Panc1 (cell line): ENCODE measurements around the gene ACTR3. TPM values are rescaled to one million over a fixed set of nuclear protein-coding genes. Genes with fewer than 3 reads are reported as not detected.

ENCODE experiments used
- ATAC-seq: fragments of 200-7000 bp; cut with Tn5 transposase; 2 replicates; pipeline ENCODE4 v1.9.1; 2020; ENCODE audit warnings: mild to moderate bottlenecking, moderate library complexity
- BruUV-seq: library from RNA; stranded (reverse); fragments of 400-500 nt; replicated peaks from 2 replicates; lab custom pipeline; 2021; lab: Mats Ljungman, UMichigan
- CTCF ChIA-PET: fragments of 300-600 bp; sonication (Branson Sonifier 250); formaldehyde crosslinking; loops from one replicate; lab custom pipeline; 2022; ENCODE audit warnings: antibody characterized with exemption; lab: Charles Lee
- POLR2A ChIA-PET: fragments of 300-600 bp; sonication (Branson Sonifier 250); formaldehyde crosslinking; loops from one replicate; lab custom pipeline; 2022; ENCODE audit warnings: antibody characterized with exemption; lab: Charles Lee
- DNase-seq: peaks from one replicate; pipeline ENCODE4 v3.0.0-alpha.2; 2010; ENCODE audit warnings: low read depth, low spot score
- H3K27ac ChIP-seq: 2 replicates; pipeline ENCODE4 v1.5.1; 2011; ENCODE audit warnings: mild to moderate bottlenecking, low read length, inconsistent platforms
- H3K27me3 ChIP-seq: fragments of 200-500 bp; sonication (Bioruptor generic); 2 replicates; pipeline ENCODE4 v1.6.0; 2014; ENCODE audit warnings: low read length, inconsistent platforms; ENCODE audit not compliant: control insufficient read depth, insufficient read depth
- H3K36me3 ChIP-seq: fragments of 200-500 bp; sonication (Bioruptor generic); 2 replicates; pipeline ENCODE4 v1.5.1; 2014; ENCODE audit warnings: inconsistent platforms, mild to moderate bottlenecking, low read length, moderate library complexity; ENCODE audit not compliant: control insufficient read depth, insufficient read depth
- H3K4me1 ChIP-seq: 2 replicates; pipeline ENCODE4 v1.5.1; 2011; ENCODE audit warnings: inconsistent platforms, mild to moderate bottlenecking, low read length, moderate library complexity; ENCODE audit not compliant: control insufficient read depth, insufficient read depth
- H3K4me3 ChIP-seq, 2 experiments: 2 replicates each; pipeline ENCODE4 v1.5.1; 2011 to 2012; ENCODE audit warnings: low read depth in 2 of 2, low read length in 2 of 2, mild to moderate bottlenecking in 2 of 2, inconsistent platforms in 1 of 2, moderate library complexity in 1 of 2
- H3K9me3 ChIP-seq: fragments of 200-500 bp; sonication (Bioruptor generic); 2 replicates; pipeline ENCODE4 v1.5.1; 2014; ENCODE audit warnings: low read depth, mild to moderate bottlenecking, inconsistent platforms, low read length, moderate library complexity; ENCODE audit not compliant: control insufficient read depth, insufficient read depth
- POLR2AphosphoS5 ChIP-seq: IDR thresholded peaks from 2 replicates; pipeline ENCODE4 v1.6.1; 2012; ENCODE audit warnings: mild to moderate bottlenecking, low read depth, low read length, moderate library complexity
- SIN3A ChIP-seq: IDR thresholded peaks from 2 replicates; pipeline ENCODE4 v1.6.1; 2012; ENCODE audit warnings: low read depth, mild to moderate bottlenecking, low read length, moderate library complexity, borderline replicate concordance; ENCODE audit not compliant: insufficient read depth
- TCF7L2 ChIP-seq: IDR thresholded peaks from 2 replicates; pipeline ENCODE4 v1.6.1; 2011; ENCODE audit warnings: mild to moderate bottlenecking, low read depth, low read length, inconsistent platforms
- in situ Hi-C: cut with HindIII; loops from 2 replicates; pipeline ENCODE4 v1.10.0; 2016; ENCODE audit warnings: low sequenced_read_pairs, low pct_unique_long_range_greater_than_20kb
- intact Hi-C: fragments of 100-400 bp; cut with micrococcal nuclease; formaldehyde crosslinking; loops from one replicate; pipeline ENCODE4 v1.10.0; 2022; ENCODE audit not compliant: unreplicated experiment
- total RNA-seq: library from RNA; stranded (reverse); gene quantifications from one replicate; pipeline ENCODE4 v1.2.1, GENCODE V29; 2021; ENCODE audit not compliant: unreplicated experiment
- TF ChIP-seq, protein P1 (sequence below), 2 experiments: IDR thresholded peaks; 2 replicates each; pipeline ENCODE4 v1.6.1; 2011 to 2012; ENCODE audit warnings: low read depth in 2 of 2, control low read depth in 1 of 2, low read length in 1 of 2, mild to moderate bottlenecking in 1 of 2, moderate library complexity in 1 of 2; ENCODE audit not compliant: insufficient read depth in 1 of 2
- TF ChIP-seq, protein P2 (sequence below): fragments of 450-650 bp; IDR thresholded peaks from 2 replicates; pipeline ENCODE4 v1.5.1; 2017; ENCODE audit warnings: mild to moderate bottlenecking

Gene ACTR3
- total RNA-seq, 1 experiment from 2014 or later = 347 TPM

DNA sequence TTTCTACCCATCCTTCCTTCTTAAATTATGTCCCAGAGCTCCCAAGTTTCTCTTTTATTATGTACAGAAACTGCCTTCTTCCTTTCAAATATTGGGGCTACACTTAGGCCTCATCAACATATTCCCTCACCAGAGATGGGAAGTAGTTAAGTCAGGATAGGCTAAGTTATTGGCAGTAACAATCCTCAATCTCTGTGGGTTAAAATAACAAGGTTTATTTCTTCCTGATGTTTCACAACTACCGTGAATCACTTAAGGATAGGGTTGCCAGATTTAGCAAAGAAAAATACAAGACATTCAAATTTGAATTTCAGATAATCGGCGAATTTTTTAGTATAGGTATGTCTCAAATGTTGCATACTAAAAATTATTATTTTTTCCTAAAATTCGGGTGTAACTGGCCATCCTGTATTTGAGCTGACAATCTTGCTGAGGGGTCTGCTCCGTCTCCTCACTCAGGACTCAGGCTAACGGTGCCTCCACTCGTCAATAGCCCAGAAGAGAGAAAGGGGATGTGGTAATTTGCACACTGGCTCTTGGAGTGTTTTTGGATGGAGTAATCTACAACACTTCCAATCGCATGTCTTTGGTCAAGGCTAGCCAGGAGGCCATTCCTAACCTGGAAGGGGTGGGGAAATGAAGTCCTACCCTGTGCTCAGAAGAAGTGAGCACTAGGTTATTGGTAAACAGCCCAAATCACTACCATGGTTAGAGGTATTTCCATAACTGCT, 91.7 kb downstream of the ACTR3 start:
- peaks cover 14% of the 10 kb centered on the region for H3K4me1 ChIP-seq
- TF ChIP-seq, protein P1, sequence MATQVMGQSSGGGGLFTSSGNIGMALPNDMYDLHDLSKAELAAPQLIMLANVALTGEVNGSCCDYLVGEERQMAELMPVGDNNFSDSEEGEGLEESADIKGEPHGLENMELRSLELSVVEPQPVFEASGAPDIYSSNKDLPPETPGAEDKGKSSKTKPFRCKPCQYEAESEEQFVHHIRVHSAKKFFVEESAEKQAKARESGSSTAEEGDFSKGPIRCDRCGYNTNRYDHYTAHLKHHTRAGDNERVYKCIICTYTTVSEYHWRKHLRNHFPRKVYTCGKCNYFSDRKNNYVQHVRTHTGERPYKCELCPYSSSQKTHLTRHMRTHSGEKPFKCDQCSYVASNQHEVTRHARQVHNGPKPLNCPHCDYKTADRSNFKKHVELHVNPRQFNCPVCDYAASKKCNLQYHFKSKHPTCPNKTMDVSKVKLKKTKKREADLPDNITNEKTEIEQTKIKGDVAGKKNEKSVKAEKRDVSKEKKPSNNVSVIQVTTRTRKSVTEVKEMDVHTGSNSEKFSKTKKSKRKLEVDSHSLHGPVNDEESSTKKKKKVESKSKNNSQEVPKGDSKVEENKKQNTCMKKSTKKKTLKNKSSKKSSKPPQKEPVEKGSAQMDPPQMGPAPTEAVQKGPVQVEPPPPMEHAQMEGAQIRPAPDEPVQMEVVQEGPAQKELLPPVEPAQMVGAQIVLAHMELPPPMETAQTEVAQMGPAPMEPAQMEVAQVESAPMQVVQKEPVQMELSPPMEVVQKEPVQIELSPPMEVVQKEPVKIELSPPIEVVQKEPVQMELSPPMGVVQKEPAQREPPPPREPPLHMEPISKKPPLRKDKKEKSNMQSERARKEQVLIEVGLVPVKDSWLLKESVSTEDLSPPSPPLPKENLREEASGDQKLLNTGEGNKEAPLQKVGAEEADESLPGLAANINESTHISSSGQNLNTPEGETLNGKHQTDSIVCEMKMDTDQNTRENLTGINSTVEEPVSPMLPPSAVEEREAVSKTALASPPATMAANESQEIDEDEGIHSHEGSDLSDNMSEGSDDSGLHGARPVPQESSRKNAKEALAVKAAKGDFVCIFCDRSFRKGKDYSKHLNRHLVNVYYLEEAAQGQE (IDR thresholded peaks at IDR 0.05; ENCODE audit: insufficient read depth in 1 of 2, low read depth in 2 of 2, low read length in 1 of 2) = no peak
- TF ChIP-seq TCF7L2 (no peak), SIN3A (no peak), POLR2AphosphoS5 (no peak)
- TF ChIP-seq, protein P2, sequence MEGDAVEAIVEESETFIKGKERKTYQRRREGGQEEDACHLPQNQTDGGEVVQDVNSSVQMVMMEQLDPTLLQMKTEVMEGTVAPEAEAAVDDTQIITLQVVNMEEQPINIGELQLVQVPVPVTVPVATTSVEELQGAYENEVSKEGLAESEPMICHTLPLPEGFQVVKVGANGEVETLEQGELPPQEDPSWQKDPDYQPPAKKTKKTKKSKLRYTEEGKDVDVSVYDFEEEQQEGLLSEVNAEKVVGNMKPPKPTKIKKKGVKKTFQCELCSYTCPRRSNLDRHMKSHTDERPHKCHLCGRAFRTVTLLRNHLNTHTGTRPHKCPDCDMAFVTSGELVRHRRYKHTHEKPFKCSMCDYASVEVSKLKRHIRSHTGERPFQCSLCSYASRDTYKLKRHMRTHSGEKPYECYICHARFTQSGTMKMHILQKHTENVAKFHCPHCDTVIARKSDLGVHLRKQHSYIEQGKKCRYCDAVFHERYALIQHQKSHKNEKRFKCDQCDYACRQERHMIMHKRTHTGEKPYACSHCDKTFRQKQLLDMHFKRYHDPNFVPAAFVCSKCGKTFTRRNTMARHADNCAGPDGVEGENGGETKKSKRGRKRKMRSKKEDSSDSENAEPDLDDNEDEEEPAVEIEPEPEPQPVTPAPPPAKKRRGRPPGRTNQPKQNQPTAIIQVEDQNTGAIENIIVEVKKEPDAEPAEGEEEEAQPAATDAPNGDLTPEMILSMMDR = no peak
- BruUV-seq = no TSS peak
- H3K27ac ChIP-seq = no peak overlapping the region
- H3K4me3 ChIP-seq = no peak overlapping the region
- ChIA-PET POLR2A (no interaction called here), CTCF (interaction anchor here (0.6 kb wide), 1 partner anchor 200 kb away, joined by 3 read pairs; no protein-coding TSS in a partner anchor)
- no peaks in the 10 kb centered on the region for H3K36me3 ChIP-seq
- H3K9me3 ChIP-seq = no peaks in the 10 kb centered on the region
- no peak for DNase-seq
- no peaks in the 10 kb centered on the region for H3K27me3 ChIP-seq
- in situ Hi-C loops (no loop called here), intact Hi-C loops (no loop called here)
- no peak for ATAC-seq

DNA sequence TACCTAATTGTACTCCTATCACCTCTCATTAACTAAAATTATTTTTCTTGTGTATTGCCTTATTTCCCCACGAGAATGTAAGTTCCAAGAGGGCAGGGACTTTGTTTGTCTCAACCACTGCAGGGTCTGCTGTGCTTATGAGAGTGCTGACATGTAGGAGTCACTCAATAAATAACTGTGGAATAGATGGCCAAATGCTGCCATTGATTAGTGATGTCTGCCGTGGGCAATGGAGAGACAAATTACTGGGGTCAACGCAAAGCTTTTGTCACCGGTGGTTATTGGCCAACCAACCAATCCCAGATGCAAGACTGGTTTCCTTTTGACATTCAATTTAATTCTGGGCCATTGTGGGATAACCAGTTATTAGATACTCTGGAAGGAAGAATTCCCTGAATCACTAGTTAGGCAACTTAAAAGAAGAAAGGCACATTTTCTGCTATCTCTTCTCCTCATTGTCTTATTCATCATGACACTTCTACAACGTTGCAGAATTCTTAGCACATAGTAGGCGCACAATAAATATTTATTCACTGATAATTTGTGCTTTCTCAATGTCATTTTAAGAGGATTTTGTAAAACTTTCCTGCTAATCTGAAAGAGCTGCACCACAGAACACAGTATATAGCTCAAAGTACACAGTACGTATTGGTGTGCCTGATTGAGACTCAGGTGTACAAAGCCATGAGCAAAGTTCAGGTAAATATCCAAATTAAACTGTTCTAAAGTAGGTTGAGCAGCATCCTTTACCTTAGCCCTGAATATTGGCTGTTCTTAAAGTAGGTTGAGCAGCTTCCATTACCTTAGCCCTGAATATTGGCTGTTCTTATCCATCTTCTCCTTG, 95.9 kb downstream of the ACTR3 start:
- BruUV-seq = no TSS peak
- H3K4me1 ChIP-seq = no peaks in the 10 kb centered on the region
- no peak overlapping the region for H3K27ac ChIP-seq
- in situ Hi-C loops = no loop called here
- no peaks in the 10 kb centered on the region for H3K36me3 ChIP-seq
- intact Hi-C loops = no loop called here
- TF ChIP-seq POLR2AphosphoS5 = no peak
- no peak for DNase-seq
- H3K9me3 ChIP-seq = no peaks in the 10 kb centered on the region
- POLR2A ChIA-PET = no interaction called here
- no peak for ATAC-seq
- H3K4me3 ChIP-seq = no peak overlapping the region
- CTCF ChIA-PET = no interaction called here
- no peaks in the 10 kb centered on the region for H3K27me3 ChIP-seq
